ENCODE results near the gene KLK13. TPM values are rescaled to one million over a fixed set of nuclear protein-coding genes. Genes with fewer than 3 reads are reported as not detected.

Gene KLK13
- total and polyA plus RNA-seq, 2 of the 8 experiments (the other 6 are each of a cell fraction or from before 2014, with no cell fraction given), result 4.2 to 4.5 TPM

DNA sequence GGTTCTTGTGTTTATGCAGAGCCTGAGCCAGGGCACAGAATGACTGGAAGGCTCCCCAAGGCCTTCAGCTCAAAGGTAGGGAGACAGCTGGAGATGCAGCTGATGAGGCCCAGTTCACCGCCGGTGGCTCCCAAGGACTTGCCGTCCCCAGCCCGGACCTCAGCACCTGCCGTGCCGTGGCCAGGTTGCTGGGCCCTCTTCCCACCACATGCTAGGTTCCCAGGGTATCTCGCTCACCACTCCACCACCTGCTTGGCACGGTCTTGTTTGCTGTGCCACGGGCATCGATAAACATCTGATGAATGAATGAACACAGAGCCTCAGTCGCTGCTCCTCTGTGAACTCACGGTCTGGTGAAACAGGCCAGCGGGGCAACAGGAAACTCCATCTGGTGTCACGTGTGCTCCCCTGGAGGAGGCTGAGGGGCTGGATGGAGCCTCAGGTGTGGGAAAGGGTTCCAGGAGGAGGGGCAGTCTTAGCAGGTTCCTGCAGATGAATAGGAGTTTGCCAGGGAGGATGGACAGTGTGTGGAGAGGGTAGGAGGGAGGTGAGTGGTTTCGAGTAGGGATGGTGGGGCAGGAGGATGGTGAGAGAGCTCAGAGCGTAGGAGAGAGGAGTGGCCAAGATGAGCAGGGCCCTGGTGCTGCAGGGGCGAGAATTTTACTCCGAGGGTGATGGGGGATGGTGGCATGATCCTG is 21.4 kb upstream of the KLK13 start:
- 77 to 100% methylated on average over 2 to 18 of the region's 18 CpGs for WGBS, 2 experiments (ENCODE audit: extremely low coverage in 1 of 2, insufficient coverage in 1 of 2, insufficient read length in 1 of 2, insufficient replicate concordance in 2 of 2, low coverage in 1 of 2, low lambda C conversion rate in 2 of 2, missing lambda C conversion rate in 1 of 2)
- no peak for TF ChIP-seq POLR2A (IDR thresholded peaks at IDR 0.05; ENCODE audit: control extremely low read depth in 1 of 2, low read depth in 2 of 2, low read length in 2 of 2)
- TF ChIP-seq TAF1 (IDR thresholded peaks at IDR 0.05; ENCODE audit: low read depth, low read length), result no peak
- no peak for TF ChIP-seq POU5F1 (IDR thresholded peaks at IDR 0.05; ENCODE audit: low read depth, low read length)
- TF ChIP-seq FOSL1 (IDR thresholded peaks at IDR 0.05; ENCODE audit: insufficient read depth, low read depth, low read length), result no peak
- TF ChIP-seq, protein P1, sequence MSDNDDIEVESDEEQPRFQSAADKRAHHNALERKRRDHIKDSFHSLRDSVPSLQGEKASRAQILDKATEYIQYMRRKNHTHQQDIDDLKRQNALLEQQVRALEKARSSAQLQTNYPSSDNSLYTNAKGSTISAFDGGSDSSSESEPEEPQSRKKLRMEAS (IDR thresholded peaks at IDR 0.05), result no peak

More for the DNA sequence above, 21.4 kb upstream of the KLK13 start:
- H4K20me1 ChIP-seq (replicated peaks in 1 of 2; ENCODE audit: control insufficient read depth in 1 of 2, insufficient read depth in 2 of 2, low read length in 2 of 2), result no peaks in the 10 kb centered on the region
- no peak overlapping the region for H2BK20ac ChIP-seq (ENCODE audit: low read length)
- FAIRE-seq (no peak), DNase-seq (ENCODE audit: low read depth in 1 of 2, low spot score in 2 of 2) (no peak)
- no peak overlapping the region for H3K23ac ChIP-seq (ENCODE audit: insufficient read length)
- CTCF ChIA-PET (ENCODE audit: partially characterized antibody), result interaction anchor here (0.9 to 4.6 kb wide), 8 partner anchors 9 to 247 kb away, joined by 3 to 22 read pairs (median 4); no protein-coding TSS in a partner anchor
- POLR2A ChIA-PET (ENCODE audit: partially characterized antibody), result interaction anchor here (0.7 to 1.2 kb wide), 3 partner anchors 19 to 291 kb away, joined by 3 to 4 read pairs (median 3); no protein-coding TSS in a partner anchor
- no peaks in the 10 kb centered on the region for H3K27me3 ChIP-seq (replicated peaks in 1 of 4; ENCODE audit: control insufficient read depth in 3 of 4, extremely low read depth in 1 of 4, insufficient read depth in 3 of 4, low read length in 3 of 4)
- no peak overlapping the region for H2BK120ac ChIP-seq (replicated peaks; ENCODE audit: low read depth, low read length)
- H4K5ac ChIP-seq (ENCODE audit: insufficient read length, low read depth, low read length), result peak overlapping the region; percentile 44
- H3K79me2 ChIP-seq (ENCODE audit: control insufficient read depth in 1 of 2, insufficient read depth in 2 of 2, low read length in 2 of 2), result no peaks in the 10 kb centered on the region
- H3K79me1 ChIP-seq (ENCODE audit: low read depth, low read length), result no peaks in the 10 kb centered on the region
- peak overlapping the region; percentile 72 for H3K4ac ChIP-seq (replicated peaks; ENCODE audit: insufficient read length, low read depth, low read length)
- H4K91ac ChIP-seq (replicated peaks; ENCODE audit: insufficient read length, low read length), result no peak overlapping the region
- H3K4me2 ChIP-seq (ENCODE audit: insufficient read depth in 1 of 2, low read depth in 2 of 2, low read length in 2 of 2), result no peak overlapping the region
- no peak overlapping the region for H3K14ac ChIP-seq (ENCODE audit: insufficient read length)
- H3K18ac ChIP-seq (ENCODE audit: extremely low read depth, low read length), result no peak overlapping the region; the same call in 1 of the 2 replicates
- no peaks in the 10 kb centered on the region for H3K36me3 ChIP-seq (ENCODE audit: control insufficient read depth in 2 of 4, insufficient read depth in 4 of 4, low read length in 3 of 4)
- H3K4me1 ChIP-seq (replicated peaks in 1 of 4; ENCODE audit: control insufficient read depth in 3 of 4, insufficient read depth in 4 of 4, low read length in 3 of 4), result peaks cover 0 to 4% (median 2%) of the 10 kb centered on the region in 4 experiments; a peak in 2 of 7 replicates
- no peak overlapping the region for H3K4me3 ChIP-seq (ENCODE audit: extremely low read depth in 1 of 4, insufficient read depth in 2 of 4, low read depth in 3 of 4, low read length in 4 of 4)
- no peak overlapping the region; the same call in 1 of the 2 replicates for H2AFZ ChIP-seq (ENCODE audit: low read length)
- H3K56ac ChIP-seq (replicated peaks; ENCODE audit: insufficient read length, low read depth, low read length), result no peak overlapping the region
- no peaks in the 10 kb centered on the region for H3K9me3 ChIP-seq (ENCODE audit: insufficient read depth in 2 of 2, low read depth in 1 of 2, low read length in 1 of 2)
- H2BK15ac ChIP-seq (ENCODE audit: low read length), result peak overlapping the region; percentile 95; the same call in 1 of the 2 replicates
- H3K27ac ChIP-seq (ENCODE audit: low read depth, low read length), result no peak overlapping the region
- H3K23me2 ChIP-seq (ENCODE audit: low read depth, low read length), result no peaks in the 10 kb centered on the region
- H4K8ac ChIP-seq (ENCODE audit: extremely low read depth, insufficient read depth, low read length), result no peak overlapping the region
- H2BK5ac ChIP-seq (ENCODE audit: low read depth, low read length), result no peak overlapping the region
- H2BK12ac ChIP-seq (ENCODE audit: low read depth, low read length), result peak overlapping the region; percentile 43; the same call in 1 of the 2 replicates
- H3K9ac ChIP-seq (replicated peaks in 1 of 4; ENCODE audit: extremely low read depth in 1 of 4, low read depth in 3 of 4, low read length in 3 of 4), result no peak overlapping the region; a peak in 2 of 7 replicates
- H2AK5ac ChIP-seq (ENCODE audit: low read depth, low read length), result peak overlapping the region; percentile 24; the same call in 1 of the 2 replicates
